NCI-H748 treated with DMSO at 0.1 percent for 48 hours (cell line): Measurements from ENCODE around the gene TENM4.
"Not testable (repeated sequence)": the region's sequence is repeated elsewhere in the genome, so short reads cannot be mapped to it uniquely, and the experiment has no call there.

Source experiments
- DNase-seq: peaks from one replicate; lab custom pipeline; 2025; lab: John Stamatoyannopoulos, UW

The TENM4 gene

GRCh38 chr11:78637527-78637926 lies 803.3 kb downstream of the TENM4 start:
- DNase-seq: not testable (repeated sequence)

- DNase-seq: no peak
These were observed 804.9 kb downstream of the TENM4 start for GRCh38 chr11:78635814-78636506.

- DNase-seq: no peak
These were observed 807.1 kb downstream of the TENM4 start for GRCh38 chr11:78633516-78634310.

- DNase-seq: no peak
These were observed 810.1 kb downstream of the TENM4 start for GRCh38 chr11:78630561-78631303.

- DNase-seq: no peak
These were observed 810.7 kb downstream of the TENM4 start for GRCh38 chr11:78630155-78630554.

GRCh38 chr11:78622666-78623065 lies 818.2 kb downstream of the TENM4 start:
- no peak for DNase-seq

- DNase-seq: no peak
These were observed 820.7 kb downstream of the TENM4 start for GRCh38 chr11:78620159-78620558.

- no peak for DNase-seq
These were observed 825.1 kb downstream of the TENM4 start for GRCh38 chr11:78615724-78616123.

- DNase-seq: no peak
These were observed 827.4 kb downstream of the TENM4 start for GRCh38 chr11:78613378-78613813.

- no peak for DNase-seq
These were observed 828.0 kb downstream of the TENM4 start for GRCh38 chr11:78612721-78613377.

GRCh38 chr11:78609321-78609720 lies 831.5 kb downstream of the TENM4 start:
- DNase-seq: not testable (repeated sequence)

- no peak for DNase-seq
These were observed 833.1 kb downstream of the TENM4 start for GRCh38 chr11:78607696-78608095.

GRCh38 chr11:78606667-78607066 lies 834.2 kb downstream of the TENM4 start:
- DNase-seq: no peak

- DNase-seq: no peak
These were observed 835.5 kb downstream of the TENM4 start for GRCh38 chr11:78605296-78605695.

GRCh38 chr11:78603792-78604191 lies 837.0 kb downstream of the TENM4 start:
- no peak for DNase-seq
